H9 (cell line): Measurements from ENCODE around the gene ACRV1. TPM values are rescaled to one million over a fixed set of nuclear protein-coding genes. Genes with fewer than 3 reads are reported as not detected.

Experiments used
- DNase-seq: peaks from one replicate; pipeline ENCODE4 v3.0.0-alpha.2; 2017
- H2AFZ ChIP-seq: one replicate; pipeline ENCODE4 v1.6.1; 2013; ENCODE audit warnings: mild to moderate bottlenecking, low read length, control low read depth, moderate library complexity
- H2AK5ac ChIP-seq: 2 replicates; pipeline ENCODE4 v1.6.1; 2013; ENCODE audit warnings: low read length, control low read depth, mixed read lengths; ENCODE audit not compliant: insufficient read length
- H2BK120ac ChIP-seq: one replicate; pipeline ENCODE4 v1.6.1; 2013; ENCODE audit warnings: low read depth, mild to moderate bottlenecking, low read length, control low read depth, inconsistent platforms; ENCODE audit not compliant: poor library complexity, severe bottlenecking
- H2BK12ac ChIP-seq: 2 replicates; pipeline ENCODE4 v1.6.1; 2013; ENCODE audit warnings: low read length, control low read depth, mixed read lengths, low read depth; ENCODE audit not compliant: insufficient read length
- H2BK15ac ChIP-seq: 2 replicates; pipeline ENCODE4 v1.6.1; 2013; ENCODE audit warnings: low read depth, low read length, control low read depth
- H2BK20ac ChIP-seq: one replicate; pipeline ENCODE4 v1.6.1; 2013; ENCODE audit warnings: low read depth, mild to moderate bottlenecking, low read length, control low read depth, inconsistent platforms; ENCODE audit not compliant: poor library complexity, severe bottlenecking
- H2BK5ac ChIP-seq: 2 replicates; pipeline ENCODE4 v1.6.1; 2013; ENCODE audit warnings: low read length, control low read depth, mixed read lengths; ENCODE audit not compliant: insufficient read length
- H3K14ac ChIP-seq: 2 replicates; pipeline ENCODE4 v1.6.1; 2013; ENCODE audit warnings: low read length, control low read depth; ENCODE audit not compliant: insufficient read depth
- H3K18ac ChIP-seq: 2 replicates; pipeline ENCODE4 v1.6.1; 2013; ENCODE audit warnings: low read depth, mild to moderate bottlenecking, mixed read lengths, low read length, control low read depth; ENCODE audit not compliant: insufficient read length
- H3K23ac ChIP-seq: 2 replicates; pipeline ENCODE4 v1.6.1; 2013; ENCODE audit warnings: low read length, control low read depth, mixed read lengths, low read depth; ENCODE audit not compliant: insufficient read length
- H3K23me2 ChIP-seq: 2 replicates; pipeline ENCODE4 v1.6.1; 2013; ENCODE audit warnings: low read depth, mild to moderate bottlenecking, mixed read lengths, low read length, control low read depth; ENCODE audit not compliant: insufficient read length, poor library complexity, severe bottlenecking
- H3K27ac ChIP-seq: 2 replicates; pipeline ENCODE4 v1.5.1; 2013; ENCODE audit warnings: low read length, control low read depth, mixed read lengths, low read depth; ENCODE audit not compliant: insufficient read length
- H3K27me3 ChIP-seq: 2 replicates; pipeline ENCODE4 v1.6.1; 2013; ENCODE audit warnings: low read length, control low read depth, inconsistent platforms; ENCODE audit not compliant: insufficient read depth
- H3K4ac ChIP-seq: 2 replicates; pipeline ENCODE4 v1.6.1; 2013; ENCODE audit warnings: low read depth, mild to moderate bottlenecking, control low read depth, inconsistent platforms, low read length, moderate library complexity
- H3K4me1 ChIP-seq: 2 replicates; pipeline ENCODE4 v1.6.1; 2013; ENCODE audit warnings: low read length, control low read depth, inconsistent platforms; ENCODE audit not compliant: insufficient read depth
- H3K4me2 ChIP-seq: 2 replicates; pipeline ENCODE4 v1.6.1; 2013; ENCODE audit warnings: low read length, control low read depth, mixed read lengths; ENCODE audit not compliant: insufficient read length, insufficient read depth
- H3K56ac ChIP-seq: 2 replicates; pipeline ENCODE4 v1.6.1; 2013; ENCODE audit warnings: low read depth, mild to moderate bottlenecking, mixed read lengths, low read length, control low read depth; ENCODE audit not compliant: insufficient read length
- H3K79me1 ChIP-seq: 2 replicates; pipeline ENCODE4 v1.6.1; 2013; ENCODE audit warnings: low read depth, mild to moderate bottlenecking, moderate library complexity, low read length, control low read depth, inconsistent platforms; ENCODE audit not compliant: insufficient read depth, poor library complexity, severe bottlenecking
- H3K79me2 ChIP-seq: 2 replicates; pipeline ENCODE4 v1.6.1; 2013; ENCODE audit warnings: low read length, control low read depth, inconsistent platforms; ENCODE audit not compliant: insufficient read depth
- H3K9ac ChIP-seq: 2 replicates; pipeline ENCODE4 v1.6.1; 2013; ENCODE audit warnings: low read length, control low read depth, mixed read lengths; ENCODE audit not compliant: insufficient read length; ENCODE audit errors: extremely low read depth
- H3K9me3 ChIP-seq: one replicate; pipeline ENCODE4 v1.6.1; 2013; ENCODE audit warnings: low read depth, low read length, inconsistent platforms; ENCODE audit not compliant: control insufficient read depth
- H3T11ph ChIP-seq: one replicate; pipeline ENCODE4 v1.6.1; 2013; ENCODE audit warnings: mild to moderate bottlenecking, low read length, control low read depth, inconsistent platforms
- H4K20me1 ChIP-seq: one replicate; pipeline ENCODE4 v1.6.1; 2013; ENCODE audit not compliant: control insufficient read depth, insufficient read length, insufficient read depth
- H4K5ac ChIP-seq: 2 replicates; pipeline ENCODE4 v1.6.1; 2013; ENCODE audit warnings: low read depth, mild to moderate bottlenecking, mixed read lengths, low read length, control low read depth; ENCODE audit not compliant: insufficient read length
- H4K8ac ChIP-seq: replicated peaks from 2 replicates; pipeline ENCODE4 v1.6.1; 2013; ENCODE audit warnings: low read length, control low read depth, mixed read lengths, low read depth; ENCODE audit not compliant: insufficient read length
- H4K91ac ChIP-seq: 2 replicates; pipeline ENCODE4 v1.6.1; 2013; ENCODE audit warnings: low read depth, mild to moderate bottlenecking, moderate library complexity, mixed read lengths, low read length, control low read depth; ENCODE audit not compliant: insufficient read length
- H3K27ac Mint-ChIP-seq, 3 experiments: 2 replicates in 2 of 3; 3 replicates in 1 of 3; pipeline ENCODE4 v1.8.0; 2020 to 2021; ENCODE audit warnings: mixed read lengths in 3 of 3, mild to moderate bottlenecking in 1 of 3, moderate library complexity in 1 of 3
- H3K27me3 Mint-ChIP-seq: 2 replicates; pipeline ENCODE4 v1.8.0; 2021; ENCODE audit warnings: low read depth, mild to moderate bottlenecking, moderate library complexity, mixed read lengths
- H3K36me3 Mint-ChIP-seq, 3 experiments: 2 replicates in 2 of 3; 3 replicates in 1 of 3; pipeline ENCODE4 v1.8.0; 2020 to 2021; ENCODE audit warnings: low read depth in 3 of 3, mixed read lengths in 3 of 3; ENCODE audit not compliant: insufficient read depth in 1 of 3
- H3K4me1 Mint-ChIP-seq, 2 experiments: 2 replicates each; pipeline ENCODE4 v1.8.0; 2020; ENCODE audit warnings: mixed read lengths in 2 of 2
- H3K4me3 Mint-ChIP-seq, 2 experiments: 2 replicates in 1 of 2; 3 replicates in 1 of 2; pipeline ENCODE4 v1.8.0; 2020 to 2021; ENCODE audit warnings: mild to moderate bottlenecking in 2 of 2, mixed read lengths in 2 of 2, moderate library complexity in 1 of 2
- H3K9me3 Mint-ChIP-seq, 2 experiments: 2 replicates in 1 of 2; 3 replicates in 1 of 2; pipeline ENCODE4 v1.8.0; 2020; ENCODE audit warnings: mild to moderate bottlenecking in 2 of 2, mixed read lengths in 2 of 2, moderate library complexity in 1 of 2
- CTCF ChIP-seq: fragments of 200-600 bp; sonication (generic); conservative IDR thresholded peaks from 3 replicates; pipeline ENCODE4 v1.8.0; 2021; ENCODE audit warnings: antibody characterized with exemption, mild to moderate bottlenecking
- WGBS: extraction: QIAGEN DNeasy Blood & Tissue Kit; methylation state at CpG from one replicate; pipeline ENCODE4 v1.1.7; 2013; ENCODE audit warnings: missing lambda C conversion rate, low lambda C conversion rate, mixed read lengths; ENCODE audit not compliant: insufficient read length; ENCODE audit errors: extremely low coverage; 5-methylcytosine and 5-hydroxymethylcytosine counted together
- total RNA-seq: library from RNA; stranded (reverse); gene quantifications from 2 replicates; pipeline ENCODE4 v1.2.1, GENCODE V29; 2021

ACRV1 gene
- total RNA-seq, 1 experiment from 2014 or later: not detected

GRCh38 chr11:125688066-125688465 lies 7.4 kb upstream of the ACRV1 start:
- H2BK15ac ChIP-seq: no peak overlapping the region
- H3K14ac ChIP-seq: no peak overlapping the region
- Mint-ChIP-seq H3K9me3 (peaks cover 6 to 15% of the 10 kb centered on the region in 2 experiments; a peak in 3 of 5 replicates), H3K27ac (no peak overlapping the region), H3K36me3 (peaks cover 20 to 32% (median 26%) of the 10 kb centered on the region in 3 experiments), H3K27me3 (no peaks in the 10 kb centered on the region), H3K4me1 (peaks cover 16 to 20% of the 10 kb centered on the region in 2 experiments), H3K4me3 (no peak overlapping the region)
- H3K56ac ChIP-seq: no peak overlapping the region
- no peak overlapping the region for H2BK120ac ChIP-seq
- no peak overlapping the region for H2AFZ ChIP-seq
- no peak overlapping the region for H3K18ac ChIP-seq
- H2BK12ac ChIP-seq: no peak overlapping the region
- no peak overlapping the region for H2AK5ac ChIP-seq
- no peaks in the 10 kb centered on the region for H3K23me2 ChIP-seq
- H3K23ac ChIP-seq: no peak overlapping the region
- no peaks in the 10 kb centered on the region for H3K4me1 ChIP-seq
- H3K79me2 ChIP-seq: no peaks in the 10 kb centered on the region
- WGBS: no CpG with 5 or more reads among the region's 11 CpGs
- H3T11ph ChIP-seq: no peak overlapping the region
- no peak overlapping the region for H2BK20ac ChIP-seq
- H3K9me3 ChIP-seq: no peaks in the 10 kb centered on the region
- no peak overlapping the region for H3K4ac ChIP-seq
- no peak overlapping the region for H3K27ac ChIP-seq
- no peak for DNase-seq
- H3K9ac ChIP-seq: no peak overlapping the region
- H4K8ac ChIP-seq: no peak overlapping the region
- H4K20me1 ChIP-seq: no peaks in the 10 kb centered on the region
- H2BK5ac ChIP-seq: no peak overlapping the region
- no peak overlapping the region for H3K4me2 ChIP-seq
- no peak overlapping the region for H4K91ac ChIP-seq
- no peaks in the 10 kb centered on the region for H3K79me1 ChIP-seq
- no peak overlapping the region for H4K5ac ChIP-seq
- no peak for TF ChIP-seq CTCF
- H3K27me3 ChIP-seq: no peaks in the 10 kb centered on the region
